ENCODE data around the gene EVC2. TPM values are rescaled to one million over a fixed set of nuclear protein-coding genes. Genes with fewer than 3 reads are reported as not detected.

EVC2 gene
- total and polyA plus RNA-seq, 9 of the 15 experiments (the other 6 are each of a cell fraction or from before 2014, with no cell fraction given): 0.03 to 0.55 (median 0.38) TPM; not detected in 1

DNA sequence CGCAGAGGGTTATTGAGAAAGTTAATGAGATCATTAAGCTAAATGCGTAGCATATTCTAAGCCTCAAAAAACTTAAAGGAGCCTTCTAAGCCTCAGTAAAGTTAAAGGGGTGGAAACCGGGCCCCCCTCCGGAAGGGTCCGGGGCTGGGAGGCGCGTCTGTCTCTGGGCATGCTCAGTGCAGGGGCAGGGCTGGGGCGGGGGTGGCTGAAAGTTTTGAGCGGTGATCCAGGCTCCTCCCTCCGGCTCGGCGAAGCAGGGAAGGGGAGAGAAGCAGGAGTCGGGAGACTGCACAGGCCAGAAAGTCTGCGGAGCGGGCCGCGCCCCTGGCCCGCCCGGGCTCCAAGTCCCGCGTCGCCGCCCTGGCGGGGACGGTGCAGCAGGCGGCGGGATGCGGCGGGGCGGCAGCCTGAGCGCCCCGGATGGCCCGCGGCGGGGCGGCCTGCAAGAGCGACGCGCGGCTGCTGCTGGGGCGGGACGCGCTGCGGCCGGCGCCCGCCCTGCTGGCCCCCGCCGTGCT is 2.7 kb upstream of the EVC2 start, which contains the start of gene EVC:
Gene EVC (plus strand): TSS at position 241 of the 518 bp plus-strand sequence. CDS start 180 bp downstream, at position 421.
- Histone ChIP-seq H3K27me3 (ENCODE audit: control insufficient read depth in 2 of 2, insufficient read depth in 2 of 2, low read length in 2 of 2) (peaks cover 2 to 18% of the 10 kb centered on the region in 2 experiments; a peak in 3 of 5 replicates), H3K9ac (ENCODE audit: insufficient read depth in 1 of 2, low read depth in 2 of 2, low read length in 2 of 2) (peak within 1 kb of the TSS in 1 of 2 experiments; percentile 74; a peak in 2 of 4 replicates), H3K4me1 (replicated peaks in 1 of 2; ENCODE audit: control insufficient read depth in 2 of 2, insufficient read depth in 2 of 2, low read length in 2 of 2) (peaks cover 0 to 20% of the 10 kb centered on the region in 2 experiments; a peak in 4 of 5 replicates), H2AFZ (ENCODE audit: low read depth, low read length) (peak within 1 kb of the TSS; percentile 62), H3K9me3 (replicated peaks; ENCODE audit: control insufficient read depth, insufficient read depth, low read depth, low read length) (peaks cover 6% of the 10 kb centered on the region; the same call in 1 of the 2 replicates), H3K9me1 (ENCODE audit: control insufficient read depth, insufficient read depth, low read length) (no peaks in the 10 kb centered on the region), H3K4me2 (ENCODE audit: insufficient read depth, low read length) (peak within 1 kb of the TSS; percentile 52), H4K20me1 (replicated peaks; ENCODE audit: control insufficient read depth, insufficient read depth, low read length) (no peaks in the 10 kb centered on the region), H3K36me3 (ENCODE audit: control insufficient read depth, insufficient read depth, low read length) (no peaks in the 10 kb centered on the region), H3K79me2 (ENCODE audit: control insufficient read depth, insufficient read depth, low read length) (no peaks in the 10 kb centered on the region), H3K4me3 (peak within 1 kb of the TSS; percentile 28), H3K27ac (ENCODE audit: extremely low read depth, low read depth, low read length) (peak within 1 kb of the TSS; percentile 22; the same call in 1 of the 3 replicates)
- ATAC-seq: peak; percentile 84
- DNase-seq (ENCODE audit: extremely low read depth in 1 of 4, low spot score in 3 of 4): peak; percentile 36 to 73 (median 39)
- no peak for FAIRE-seq
- intact Hi-C loops (cut with micrococcal nuclease): no loop called here
- ChIA-PET POLR2A (no interaction called here), CTCF (ENCODE audit: low intra/inter-chr PET ratio) (no interaction called here)
- in situ Hi-C loops (cut with MboI): no loop called here
- under 1% methylated on average over 30 of the region's 49 CpGs for WGBS (ENCODE audit: insufficient coverage, low coverage, missing lambda C conversion rate)
- no TSS peak for BruUV-seq (replicated peaks)
- TF ChIP-seq NFIC (IDR thresholded peaks at IDR 0.05) (no peak), SAFB (IDR thresholded peaks at IDR 0.05; ENCODE audit: borderline replicate concordance, low read depth, low read length) (no peak), SRSF9 (IDR thresholded peaks at IDR 0.05; ENCODE audit: borderline replicate concordance, low read depth, low read length) (no peak), POLR2G (IDR thresholded peaks at IDR 0.05; ENCODE audit: low read depth, low read length) (peak; percentile 56; the same call in 1 of the 2 replicates), ZNF584 (CRISPR knock-in tag; IDR thresholded peaks at IDR 0.05; ENCODE audit: low read depth) (0 out of 2 replicates have a peak, but pooled peaks have one; percentile 6), NRF1 (conservative IDR thresholded peaks at IDR 0.05 in 1 of 2, IDR thresholded peaks at IDR 0.05 in 1 of 2) (peak; percentile 87 to 88), RBFOX2 (IDR thresholded peaks at IDR 0.05; ENCODE audit: low read depth, low read length) (peak; percentile 42), EGR1 (conservative IDR thresholded peaks at IDR 0.05) (0 out of 2 replicates have a peak, but pooled peaks have one; percentile 14), CXXC5 (CRISPR knock-in tag; IDR thresholded peaks at IDR 0.05) (peak; percentile 52), SMAD4 (CRISPR knock-in tag; conservative IDR thresholded peaks at IDR 0.05) (0 out of 2 replicates have a peak, but pooled peaks have one; percentile 41)
- TF ChIP-seq, protein P1, sequence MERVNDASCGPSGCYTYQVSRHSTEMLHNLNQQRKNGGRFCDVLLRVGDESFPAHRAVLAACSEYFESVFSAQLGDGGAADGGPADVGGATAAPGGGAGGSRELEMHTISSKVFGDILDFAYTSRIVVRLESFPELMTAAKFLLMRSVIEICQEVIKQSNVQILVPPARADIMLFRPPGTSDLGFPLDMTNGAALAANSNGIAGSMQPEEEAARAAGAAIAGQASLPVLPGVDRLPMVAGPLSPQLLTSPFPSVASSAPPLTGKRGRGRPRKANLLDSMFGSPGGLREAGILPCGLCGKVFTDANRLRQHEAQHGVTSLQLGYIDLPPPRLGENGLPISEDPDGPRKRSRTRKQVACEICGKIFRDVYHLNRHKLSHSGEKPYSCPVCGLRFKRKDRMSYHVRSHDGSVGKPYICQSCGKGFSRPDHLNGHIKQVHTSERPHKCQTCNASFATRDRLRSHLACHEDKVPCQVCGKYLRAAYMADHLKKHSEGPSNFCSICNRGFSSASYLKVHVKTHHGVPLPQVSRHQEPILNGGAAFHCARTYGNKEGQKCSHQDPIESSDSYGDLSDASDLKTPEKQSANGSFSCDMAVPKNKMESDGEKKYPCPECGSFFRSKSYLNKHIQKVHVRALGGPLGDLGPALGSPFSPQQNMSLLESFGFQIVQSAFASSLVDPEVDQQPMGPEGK (CRISPR knock-in tag; IDR thresholded peaks at IDR 0.05; ENCODE audit: borderline replicate concordance): no peak
- TF ChIP-seq, protein P2, sequence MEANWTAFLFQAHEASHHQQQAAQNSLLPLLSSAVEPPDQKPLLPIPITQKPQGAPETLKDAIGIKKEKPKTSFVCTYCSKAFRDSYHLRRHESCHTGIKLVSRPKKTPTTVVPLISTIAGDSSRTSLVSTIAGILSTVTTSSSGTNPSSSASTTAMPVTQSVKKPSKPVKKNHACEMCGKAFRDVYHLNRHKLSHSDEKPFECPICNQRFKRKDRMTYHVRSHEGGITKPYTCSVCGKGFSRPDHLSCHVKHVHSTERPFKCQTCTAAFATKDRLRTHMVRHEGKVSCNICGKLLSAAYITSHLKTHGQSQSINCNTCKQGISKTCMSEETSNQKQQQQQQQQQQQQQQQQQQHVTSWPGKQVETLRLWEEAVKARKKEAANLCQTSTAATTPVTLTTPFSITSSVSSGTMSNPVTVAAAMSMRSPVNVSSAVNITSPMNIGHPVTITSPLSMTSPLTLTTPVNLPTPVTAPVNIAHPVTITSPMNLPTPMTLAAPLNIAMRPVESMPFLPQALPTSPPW (CRISPR knock-in tag; IDR thresholded peaks at IDR 0.05): peak; percentile 60; the same call in 1 of the 2 replicates
- TF ChIP-seq, protein P3, sequence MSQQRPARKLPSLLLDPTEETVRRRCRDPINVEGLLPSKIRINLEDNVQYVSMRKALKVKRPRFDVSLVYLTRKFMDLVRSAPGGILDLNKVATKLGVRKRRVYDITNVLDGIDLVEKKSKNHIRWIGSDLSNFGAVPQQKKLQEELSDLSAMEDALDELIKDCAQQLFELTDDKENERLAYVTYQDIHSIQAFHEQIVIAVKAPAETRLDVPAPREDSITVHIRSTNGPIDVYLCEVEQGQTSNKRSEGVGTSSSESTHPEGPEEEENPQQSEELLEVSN (IDR thresholded peaks at IDR 0.05; ENCODE audit: borderline replicate concordance in 1 of 2, extremely low read depth in 1 of 2, insufficient read depth in 1 of 2, insufficient read length in 1 of 2, low read depth in 1 of 2, low read length in 1 of 2, poor library complexity in 1 of 2, severe bottlenecking in 1 of 2): peak in 1 of 2 experiments; percentile 49
